Activated CD8-positive, alpha-beta memory T cell treated with anti-CD3 and anti-CD28 coated beads, Interleukin-2, amount 50 U/mL, for 24 hours (primary cell): ENCODE measurements around the gene ADD1.
"Not testable (repeated sequence)": the region's sequence is repeated elsewhere in the genome, so short reads cannot be mapped to it uniquely, and the experiment has no call there.

Experiments used
- DNase-seq: peaks from one replicate; pipeline ENCODE4 v3.0.0-alpha.2; 2020; ENCODE audit errors: extremely low read depth

Gene ADD1

GRCh38 chr4:2922453-2923101, 78.9 kb downstream of the ADD1 start:
- not testable (repeated sequence) for DNase-seq

- DNase-seq, result no peak
Measured at GRCh38 chr4:2923141-2923551, 79.5 kb downstream of the ADD1 start.

- no peak for DNase-seq
Measured at GRCh38 chr4:2923668-2924173, 80.1 kb downstream of the ADD1 start.

GRCh38 chr4:2924286-2924685, 80.6 kb downstream of the ADD1 start:
- DNase-seq, result no peak

DNA sequence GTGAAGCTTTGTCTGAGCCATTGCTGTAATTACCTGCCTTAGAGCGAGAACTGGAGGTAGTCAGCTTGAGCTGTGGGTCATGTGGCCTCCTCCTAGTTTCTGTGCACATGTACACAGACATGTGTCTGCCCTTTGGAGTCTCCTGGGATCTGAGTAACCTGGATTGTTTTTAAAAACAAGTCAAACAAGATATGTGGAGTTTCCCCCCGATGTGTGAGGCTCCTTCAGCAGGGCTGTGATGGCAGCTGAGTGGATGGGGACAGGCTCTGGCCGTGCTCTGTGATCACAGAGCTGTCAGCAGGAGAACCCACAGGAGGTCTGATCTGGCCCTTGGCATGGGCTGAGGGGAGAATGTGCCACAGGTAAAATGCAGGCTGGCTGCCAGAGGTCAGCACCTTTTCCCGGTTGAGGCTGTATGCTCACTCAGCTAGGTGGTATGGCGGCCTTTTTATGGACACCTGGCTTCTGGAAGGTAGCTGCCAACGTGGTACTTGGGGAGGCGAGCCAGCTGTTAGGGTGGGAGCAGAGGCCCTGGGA, 81.2 kb downstream of the ADD1 start:
- no peak for DNase-seq

DNA sequence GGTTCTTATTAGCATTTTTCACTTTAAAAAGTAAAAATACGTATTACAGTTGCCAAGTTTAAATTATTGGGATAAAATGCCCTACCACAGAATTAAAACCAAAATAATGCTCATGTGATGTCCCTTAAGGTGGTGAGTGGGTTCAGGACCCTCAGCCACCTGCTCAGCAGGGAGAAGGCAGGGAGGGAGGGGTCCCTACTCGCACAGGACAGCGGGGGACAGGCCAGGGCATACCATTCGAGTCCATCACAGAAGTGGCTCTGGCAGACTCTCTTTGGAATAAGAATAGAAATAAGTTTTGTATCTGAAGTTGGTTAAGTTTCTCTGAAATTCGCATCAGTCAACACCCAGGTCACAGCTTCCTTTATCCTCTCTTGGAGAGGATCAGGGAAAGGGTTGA, 81.9 kb downstream of the ADD1 start:
- DNase-seq, result no peak

DNA sequence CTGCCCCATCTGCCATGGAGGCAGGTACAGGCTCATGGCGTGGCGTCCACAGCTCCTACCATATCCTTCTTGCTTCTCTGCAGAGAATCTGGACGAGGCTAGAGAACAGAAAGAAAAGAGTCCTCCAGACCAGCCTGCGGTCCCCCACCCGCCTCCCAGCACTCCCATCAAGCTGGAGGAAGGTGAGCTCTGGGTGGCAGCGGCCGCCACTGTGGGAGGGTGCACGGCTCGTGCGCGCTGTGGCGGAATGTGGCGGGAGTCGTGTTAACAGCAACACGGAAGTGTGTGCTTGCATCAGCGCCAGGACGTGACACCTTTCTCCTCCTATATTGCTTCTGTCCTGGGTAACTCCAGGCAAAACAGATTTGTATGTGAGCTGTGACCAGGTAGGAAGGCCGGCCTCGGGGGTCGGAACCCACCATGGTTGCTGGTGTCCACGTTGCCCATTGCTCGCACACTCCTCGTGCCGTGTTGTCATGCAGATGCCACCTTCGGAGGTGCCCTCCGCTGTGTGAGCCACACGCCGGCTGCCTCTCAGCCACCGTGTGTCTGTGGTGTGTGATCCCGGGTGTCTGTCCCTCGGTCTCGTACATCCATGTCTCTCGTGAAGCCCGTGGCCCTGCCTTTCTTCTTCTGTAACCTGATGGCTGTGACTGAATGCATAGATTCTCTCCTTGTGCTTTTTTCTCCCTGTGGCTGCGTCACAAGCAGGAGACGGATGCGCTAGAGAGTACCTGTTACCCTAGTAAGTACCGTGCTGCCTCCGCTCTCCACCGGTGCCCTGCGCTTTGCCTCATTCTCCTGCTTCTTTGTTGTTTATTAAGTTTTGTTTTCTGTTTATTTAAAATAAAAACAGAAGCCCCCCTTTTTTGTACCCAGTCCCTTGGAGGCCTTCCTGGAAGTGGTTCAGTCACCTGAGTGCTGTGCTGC, 82.6 kb downstream of the ADD1 start:
- DNase-seq, result no peak

- DNase-seq, result no peak
Measured at GRCh38 chr4:2927016-2927695, 83.5 kb downstream of the ADD1 start.

GRCh38 chr4:2927696-2928075, 84.0 kb downstream of the ADD1 start:
- no peak for DNase-seq

GRCh38 chr4:2928242-2929176, 84.9 kb downstream of the ADD1 start:
- DNase-seq, result no peak

DNA sequence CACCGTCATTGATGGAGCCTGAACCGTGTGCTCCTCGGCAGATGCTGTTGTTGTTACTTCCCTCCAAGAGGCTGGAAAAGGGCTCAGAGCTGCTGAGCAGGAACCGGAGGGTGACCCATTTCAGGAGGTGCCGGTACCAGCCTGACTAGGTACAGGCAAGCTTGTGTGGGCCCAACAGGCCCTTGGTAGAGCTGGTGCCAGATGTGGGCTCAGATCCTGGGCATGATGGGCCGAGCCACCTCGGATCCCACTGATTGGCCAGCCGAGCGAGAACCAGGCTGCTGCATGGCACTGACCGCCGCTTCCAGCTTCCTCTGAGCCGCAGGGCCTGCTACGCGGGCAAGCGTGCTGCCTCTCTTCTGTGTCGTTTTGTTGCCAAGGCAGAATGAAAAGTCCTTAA, 85.8 kb downstream of the ADD1 start:
- DNase-seq, result no peak

GRCh38 chr4:2930135-2930757, 86.6 kb downstream of the ADD1 start:
- no peak for DNase-seq

DNA sequence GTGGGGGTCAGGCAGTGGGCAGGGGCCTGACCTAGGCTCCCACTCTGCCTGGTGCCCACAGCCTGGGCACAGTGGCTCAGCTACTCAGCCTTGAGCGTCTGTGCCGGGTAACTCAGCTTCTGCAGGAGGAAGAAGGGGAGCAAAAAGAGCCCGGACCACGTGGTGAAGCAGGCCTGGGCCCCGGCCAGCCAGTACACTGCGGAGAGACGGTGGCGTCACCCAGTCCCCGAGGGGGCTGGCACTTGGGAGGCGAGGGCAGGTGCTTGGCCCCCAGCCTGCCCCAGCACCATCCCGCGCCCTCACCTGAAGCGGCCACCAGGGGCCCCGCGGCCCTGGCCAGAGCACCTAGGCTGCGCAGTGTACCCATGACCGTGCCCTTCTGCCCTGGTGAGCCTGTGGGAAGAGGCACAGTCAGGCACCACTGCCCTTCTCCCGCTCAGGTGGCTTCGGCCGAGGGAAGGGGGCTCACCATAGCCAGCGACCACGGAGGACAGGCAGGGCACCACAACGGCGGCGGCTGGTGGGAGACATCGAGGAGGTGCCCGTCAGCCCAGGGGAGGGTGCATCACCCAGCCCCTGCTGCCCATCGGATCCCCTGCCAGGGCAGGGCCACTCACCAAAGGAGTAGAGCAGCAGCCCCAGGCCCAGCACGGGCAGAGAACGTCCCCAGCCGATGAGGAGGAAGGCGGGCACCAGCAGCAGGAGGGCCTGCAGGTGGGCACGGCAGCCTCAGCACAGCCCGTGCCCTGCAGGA, 87.3 kb downstream of the ADD1 start:
- DNase-seq, result no peak

GRCh38 chr4:2931512-2932301, 88.1 kb downstream of the ADD1 start:
- no peak for DNase-seq

- no peak for DNase-seq
Measured at GRCh38 chr4:2932321-2932950, 88.8 kb downstream of the ADD1 start.

DNA sequence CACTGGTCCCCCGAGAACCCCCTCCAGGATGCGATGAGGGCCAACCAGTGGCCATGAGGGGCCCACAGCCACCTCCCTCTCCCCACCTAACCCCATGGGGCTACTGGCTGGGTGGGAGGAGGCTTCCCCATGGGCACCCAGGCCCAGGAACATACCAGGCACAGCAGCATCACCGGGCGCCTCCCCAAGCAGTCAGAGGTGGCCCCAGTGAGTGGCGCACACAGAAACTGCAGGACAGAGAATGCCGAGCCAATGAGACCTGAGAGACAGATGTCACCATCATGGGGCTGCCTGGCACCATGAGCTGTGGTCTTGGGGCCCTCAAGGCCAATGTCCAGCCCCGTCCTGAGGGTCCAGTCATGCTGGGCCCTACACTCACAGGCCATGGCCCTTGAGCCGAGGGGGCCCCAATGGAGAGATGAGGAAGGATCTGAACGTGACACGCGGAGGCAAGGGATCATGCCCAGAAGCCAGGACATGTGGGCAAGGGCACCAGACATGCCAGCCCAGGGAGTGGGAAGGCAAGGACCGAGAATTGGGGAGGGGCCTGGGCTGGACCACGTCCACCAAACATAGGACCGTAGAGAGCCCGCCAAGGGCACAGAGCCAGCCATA, 89.4 kb downstream of the ADD1 start:
- no peak for DNase-seq

GRCh38 chr4:2933566-2934076, 90.0 kb downstream of the ADD1 start:
- DNase-seq, result no peak
